Keratinocyte (primary cell): ENCODE results near the gene NR1I2. TPM values are rescaled to one million over a fixed set of nuclear protein-coding genes. Genes with fewer than 3 reads are reported as not detected.

Source experiments
- DNase-seq: peaks from one replicate; pipeline ENCODE4 v3.0.0-alpha.2; 2011; ENCODE audit warnings: low read depth, missing footprints, low spot score
- FAIRE-seq: peaks from 2 replicates; lab custom pipeline; 2011; peaks lifted over from hg19 to GRCh38; lab: Jason Lieb, UNC
- H2AFZ ChIP-seq: 2 replicates; pipeline ENCODE4 v1.6.0; 2012; ENCODE audit warnings: low read length, control low read depth, inconsistent platforms; ENCODE audit not compliant: control insufficient read depth
- H3K27ac ChIP-seq: 2 replicates; pipeline ENCODE4 v1.5.1; 2011; ENCODE audit warnings: low read length; ENCODE audit not compliant: control insufficient read depth, insufficient read depth
- H3K27me3 ChIP-seq: 3 replicates; pipeline ENCODE4 v1.6.0; 2011; ENCODE audit warnings: low read length; ENCODE audit not compliant: control insufficient read depth, insufficient read depth; ENCODE audit errors: extremely low read depth
- H3K36me3 ChIP-seq, 2 experiments: 2 replicates in 1 of 2; 3 replicates in 1 of 2; pipeline ENCODE4 v1.5.1; 2011; ENCODE audit warnings: low read length in 2 of 2, mild to moderate bottlenecking in 1 of 2; ENCODE audit not compliant: control insufficient read depth in 2 of 2, insufficient read depth in 2 of 2; ENCODE audit errors: extremely low read depth in 1 of 2
- H3K4me1 ChIP-seq: 3 replicates; pipeline ENCODE4 v1.5.1; 2011; ENCODE audit warnings: low read length; ENCODE audit not compliant: control insufficient read depth, insufficient read depth; ENCODE audit errors: extremely low read depth
- H3K4me2 ChIP-seq: 3 replicates; pipeline ENCODE4 v1.6.0; 2011; ENCODE audit warnings: low read depth, low read length; ENCODE audit not compliant: control insufficient read depth, insufficient read depth; ENCODE audit errors: extremely low read depth
- H3K4me3 ChIP-seq, 3 experiments: fragments of 200-600 bp in 1 of 3; sonication (generic) in 1 of 3; 2 replicates in 2 of 3; 3 replicates in 1 of 3; pipeline ENCODE4 v1.5.1; 2011 to 2016; ENCODE audit warnings: low read length in 3 of 3, mild to moderate bottlenecking in 3 of 3, control low read depth in 2 of 3, inconsistent platforms in 1 of 3, low read depth in 1 of 3, mixed read lengths in 1 of 3, mixed run types in 1 of 3, moderate library complexity in 1 of 3; ENCODE audit not compliant: control insufficient read depth in 2 of 3, insufficient read depth in 2 of 3; ENCODE audit errors: extremely low read depth in 1 of 3
- H3K79me2 ChIP-seq: 2 replicates; pipeline ENCODE4 v1.6.0; 2012; ENCODE audit warnings: low read length; ENCODE audit not compliant: control insufficient read depth, insufficient read depth
- H3K9ac ChIP-seq: 3 replicates; pipeline ENCODE4 v1.6.0; 2011; ENCODE audit warnings: low read length; ENCODE audit not compliant: control insufficient read depth, insufficient read depth; ENCODE audit errors: extremely low read depth
- H3K9me1 ChIP-seq: 3 replicates; pipeline ENCODE4 v1.6.0; 2011; ENCODE audit warnings: low read length; ENCODE audit not compliant: control insufficient read depth, insufficient read depth; ENCODE audit errors: extremely low read depth
- H3K9me3 ChIP-seq: 2 replicates; pipeline ENCODE4 v1.5.1; 2012; ENCODE audit warnings: low read depth, low read length; ENCODE audit not compliant: control insufficient read depth
- H4K20me1 ChIP-seq: 3 replicates; pipeline ENCODE4 v1.6.0; 2011; ENCODE audit warnings: low read length; ENCODE audit not compliant: control insufficient read depth, insufficient read depth; ENCODE audit errors: extremely low read depth
- CTCF ChIP-seq, 3 experiments: IDR thresholded peaks in 1 of 3; conservative IDR thresholded peaks in 1 of 3; optimal IDR thresholded peaks in 1 of 3; 2 replicates in 2 of 3; 3 replicates in 1 of 3; pipeline versions ENCODE3 to v1.5.1; 2011; ENCODE audit warnings: low read length in 3 of 3, mild to moderate bottlenecking in 3 of 3, moderate library complexity in 2 of 3, control low read depth in 1 of 3, inconsistent platforms in 1 of 3; ENCODE audit not compliant: insufficient read depth in 2 of 3; ENCODE audit errors: extremely low read depth in 1 of 3
- EZH2 ChIP-seq: IDR thresholded peaks from one replicate; pipeline ENCODE4 v1.6.1; 2012; ENCODE audit warnings: inconsistent platforms, mild to moderate bottlenecking, low read length, moderate library complexity
- dilution Hi-C: fragments of 300-500 bp; cut with MboI; formaldehyde crosslinking; loops from one replicate; pipeline ENCODE4 v1.7.0; 2020; ENCODE audit warnings: low sequenced_read_pairs; ENCODE audit not compliant: extremely low pct_ligation_motif_present
- polyA plus RNA-seq, 5 experiments: library from polyadenylated mRNA; depleted of rRNA in 3 of 5; stranded (reverse) in 3 of 5; stranded (forward) in 1 of 5; unstranded in 1 of 5; fragments of >200 nt; gene quantifications; 1 replicate in 1 of 5; 2 replicates in 3 of 5; 3 replicates in 1 of 5; pipeline versions ENCODE4 v1.2.1 to v1.2.3, GENCODE V29; 2011 to 2012; ENCODE audit warnings: missing spikeins in 2 of 5, low read depth in 1 of 5, low replicate concordance in 1 of 5

NR1I2 gene
- polyA plus RNA-seq, 1 donor (not counting 4 experiments of a cell fraction or from before 2014, with no cell fraction given): not detected

GRCh38 chr3:119795849-119796248 is 13.9 kb downstream of the NR1I2 start:
- Histone ChIP-seq H3K27me3 (no peaks in the 10 kb centered on the region), H3K79me2 (no peaks in the 10 kb centered on the region), H3K36me3 (no peaks in the 10 kb centered on the region), H2AFZ (no peak overlapping the region), H3K27ac (no peak overlapping the region), H4K20me1 (no peaks in the 10 kb centered on the region), H3K4me2 (no peak overlapping the region), H3K9me3 (no peaks in the 10 kb centered on the region), H3K9ac (no peak overlapping the region), H3K4me1 (no peaks in the 10 kb centered on the region), H3K4me3 (no peak overlapping the region), H3K9me1 (no peaks in the 10 kb centered on the region)
- no peak for FAIRE-seq
- no peak for DNase-seq
- dilution Hi-C loops: no loop called here
- TF ChIP-seq CTCF (optimal IDR thresholded peaks at IDR 0.05 in 1 of 3, IDR thresholded peaks at IDR 0.05 in 1 of 3, conservative IDR thresholded peaks at IDR 0.05 in 1 of 3; ENCODE audit: extremely low read depth in 1 of 3, insufficient read depth in 2 of 3, low read length in 3 of 3) (no peak), EZH2 (no peak)

GRCh38 chr3:119796368-119796767 is 14.5 kb downstream of the NR1I2 start:
- H3K4me2 ChIP-seq: no peak overlapping the region
- DNase-seq (no peak), FAIRE-seq (no peak)
- no peak overlapping the region for H3K9ac ChIP-seq
- H3K9me1 ChIP-seq: no peaks in the 10 kb centered on the region
- peaks cover 3% of the 10 kb centered on the region for H3K27me3 ChIP-seq
- dilution Hi-C loops: no loop called here
- no peaks in the 10 kb centered on the region for H3K36me3 ChIP-seq
- H3K79me2 ChIP-seq: no peaks in the 10 kb centered on the region
- TF ChIP-seq EZH2 (no peak), CTCF (optimal IDR thresholded peaks at IDR 0.05 in 1 of 3, IDR thresholded peaks at IDR 0.05 in 1 of 3, conservative IDR thresholded peaks at IDR 0.05 in 1 of 3; ENCODE audit: extremely low read depth in 1 of 3, insufficient read depth in 2 of 3, low read length in 3 of 3) (no peak)
- H3K4me3 ChIP-seq: no peak overlapping the region
- no peaks in the 10 kb centered on the region for H3K9me3 ChIP-seq
- no peak overlapping the region for H3K27ac ChIP-seq
- no peak overlapping the region for H2AFZ ChIP-seq
- no peaks in the 10 kb centered on the region for H4K20me1 ChIP-seq
- no peaks in the 10 kb centered on the region for H3K4me1 ChIP-seq
